GM18508 (cell line): ENCODE measurements around the gene MAK.
"Not testable (repeated sequence)": the region's sequence is repeated elsewhere in the genome, so short reads cannot be mapped to it uniquely, and the experiment has no call there.

ENCODE experiments used
- ATAC-seq: cut with Tn5 transposase; IDR thresholded peaks from one replicate; pipeline ENCODE4 v1.9.1; 2021; ENCODE audit warnings: moderate number of reproducible peaks; ENCODE audit not compliant: insufficient read depth, unreplicated experiment

Gene MAK

DNA sequence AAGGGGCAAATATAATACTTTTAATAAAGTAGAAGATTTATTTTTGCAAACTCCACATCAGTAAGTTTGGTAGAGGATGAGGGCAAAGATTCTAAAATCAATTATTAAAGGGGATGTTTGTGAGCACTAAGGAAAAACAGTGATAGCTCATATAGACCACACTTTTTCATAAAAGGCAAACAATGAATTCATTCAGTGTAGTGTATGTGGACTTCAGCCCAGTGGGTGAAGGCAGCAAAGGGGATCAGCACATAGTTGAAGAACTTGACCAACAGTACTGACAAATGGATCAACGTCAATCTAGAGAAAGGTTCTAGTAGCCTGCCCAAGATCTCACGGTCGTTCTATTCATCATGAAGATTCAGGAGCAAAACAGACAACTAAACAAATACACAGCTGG lies 45.3 kb downstream of the MAK start:
- ATAC-seq: no peak

DNA sequence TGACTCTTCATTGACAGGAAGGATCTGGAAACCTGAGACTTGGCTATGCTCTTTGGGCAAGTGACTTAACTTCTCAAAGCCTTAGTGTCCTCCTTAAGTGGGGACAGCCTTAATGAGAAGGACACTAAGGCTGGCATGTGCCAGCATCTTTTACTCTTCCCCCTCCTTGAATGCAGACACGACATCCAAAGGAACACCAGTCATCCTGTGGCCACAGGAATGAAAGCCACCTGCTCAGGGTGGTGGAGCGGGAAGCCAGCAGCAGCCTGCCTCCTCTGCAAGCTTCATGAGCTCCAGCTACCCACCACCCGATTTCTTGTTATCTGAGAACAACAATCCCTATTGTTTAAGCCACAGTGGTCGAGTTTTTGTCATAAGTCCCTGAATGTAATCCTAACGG lies 46.2 kb downstream of the MAK start:
- ATAC-seq: no peak

DNA sequence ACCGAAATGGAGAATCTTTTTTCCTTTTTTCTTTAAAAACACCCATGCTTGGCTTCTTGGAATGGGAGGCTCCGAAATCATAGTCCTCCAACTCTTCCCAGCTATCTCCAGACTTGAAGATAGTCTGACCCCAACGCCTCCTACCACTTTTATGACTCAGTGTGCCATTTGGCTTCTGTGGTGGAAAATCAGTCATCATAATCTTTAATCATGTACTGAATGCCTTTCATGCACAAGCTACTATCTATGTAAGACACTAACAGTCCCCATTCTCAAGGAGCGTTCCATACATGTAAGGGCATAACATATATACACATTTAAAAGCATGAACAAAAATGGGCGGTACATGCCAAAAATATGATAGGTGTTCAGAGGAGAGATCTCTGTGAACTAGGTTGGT lies 46.7 kb downstream of the MAK start:
- no peak for ATAC-seq

DNA sequence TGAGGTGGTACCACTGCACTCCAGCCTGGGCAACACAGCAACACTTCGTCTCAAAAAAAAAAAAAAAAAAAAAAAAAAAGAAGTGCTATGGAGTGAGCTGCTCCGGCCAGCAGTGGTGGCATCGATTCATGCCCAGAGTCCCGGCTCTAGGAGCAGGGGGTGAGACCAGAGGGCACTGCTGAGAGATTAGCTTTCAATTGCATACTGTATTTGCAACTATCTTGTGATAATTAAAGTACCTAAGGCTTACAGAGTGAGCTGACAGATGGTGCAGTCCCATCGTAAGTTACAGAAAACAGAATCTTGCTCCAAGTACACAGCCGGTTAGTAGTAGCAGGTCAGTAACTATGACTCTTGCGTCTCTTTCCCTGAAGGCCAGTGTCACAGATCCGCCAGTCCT lies 59.3 kb downstream of the MAK start:
- ATAC-seq: no peak

DNA sequence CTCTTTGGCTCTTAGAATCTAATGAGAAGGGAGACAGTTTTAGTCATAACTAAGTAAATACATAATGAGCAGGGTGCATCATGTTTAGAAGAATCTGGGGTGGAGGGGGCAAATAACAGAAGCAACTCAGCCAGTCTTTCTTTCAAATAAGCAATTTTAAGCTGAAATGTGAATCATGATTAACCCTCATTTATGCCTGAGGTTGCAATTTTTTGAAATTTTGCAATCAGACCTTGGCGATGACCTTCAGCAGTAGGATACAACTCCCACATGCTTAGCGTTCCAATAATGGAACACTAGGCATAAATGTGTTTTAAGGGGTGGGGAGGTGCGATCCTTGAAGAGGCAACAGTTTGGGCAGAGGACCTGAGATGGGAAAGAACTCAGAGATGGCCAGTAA lies 60.1 kb downstream of the MAK start:
- no peak for ATAC-seq

DNA sequence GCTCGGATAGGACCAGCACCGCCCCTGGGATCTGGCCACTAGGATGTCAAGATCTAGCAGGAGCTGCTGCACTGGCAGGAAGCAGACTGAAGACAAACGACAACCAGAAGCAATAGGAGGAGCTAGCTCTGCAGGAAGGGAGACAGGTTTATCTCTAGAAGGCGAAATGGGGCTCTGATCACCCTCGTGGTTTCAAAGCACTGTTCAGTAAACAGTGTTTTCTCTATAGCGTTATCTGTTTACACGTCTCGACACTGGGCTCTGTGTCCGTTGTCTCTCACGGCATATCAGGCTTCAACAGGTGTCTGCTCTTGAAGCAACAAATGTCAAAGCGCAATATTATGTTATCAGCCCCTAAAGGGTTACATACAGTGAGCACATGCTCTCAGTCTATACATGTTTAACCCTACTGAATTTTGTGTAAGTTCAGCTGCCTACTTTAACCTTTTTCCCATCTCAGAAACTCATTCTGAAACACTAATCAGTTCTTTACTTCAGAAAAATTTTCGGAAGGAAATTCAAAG lies 66.9 kb downstream of the MAK start:
- ATAC-seq: no peak

DNA sequence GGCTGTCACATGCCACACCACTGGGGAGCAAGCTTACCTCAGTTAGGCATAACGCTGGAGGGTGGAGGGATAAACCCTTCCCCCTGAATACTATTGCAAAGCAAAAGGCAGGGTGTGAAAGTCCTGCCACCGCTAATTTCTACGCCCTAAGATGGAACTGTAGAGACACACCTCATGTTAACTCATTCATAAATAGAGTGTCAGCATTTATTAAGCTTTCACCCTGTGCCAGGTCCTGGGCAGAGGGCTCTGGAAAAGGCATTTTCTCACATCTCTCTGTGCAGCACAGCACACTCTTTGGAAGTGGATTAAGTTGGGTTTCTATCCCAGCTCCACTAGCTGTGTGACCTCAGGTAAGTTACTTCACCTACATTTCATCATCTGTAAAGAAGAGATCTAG lies 68.9 kb downstream of the MAK start:
- ATAC-seq: no peak

DNA sequence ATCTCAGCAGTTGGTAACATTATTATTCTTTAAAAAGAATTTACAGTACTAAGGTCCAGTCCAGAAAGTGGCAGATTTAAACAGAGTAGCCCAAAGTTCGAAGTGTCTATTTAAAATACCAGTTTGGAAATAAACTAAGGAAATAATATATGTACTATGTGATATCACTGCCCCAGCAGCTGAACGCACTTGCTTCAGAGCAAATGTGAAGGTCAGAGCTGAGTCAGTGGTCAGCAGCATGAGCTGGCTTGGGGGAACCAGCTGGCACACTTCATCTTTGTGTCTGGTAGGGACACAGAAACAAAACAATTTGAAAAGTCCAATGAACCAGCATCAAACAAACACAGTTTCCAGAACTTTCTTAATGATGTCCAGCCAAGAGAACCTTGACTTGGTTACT lies 75.3 kb downstream of the MAK start:
- no peak for ATAC-seq

DNA sequence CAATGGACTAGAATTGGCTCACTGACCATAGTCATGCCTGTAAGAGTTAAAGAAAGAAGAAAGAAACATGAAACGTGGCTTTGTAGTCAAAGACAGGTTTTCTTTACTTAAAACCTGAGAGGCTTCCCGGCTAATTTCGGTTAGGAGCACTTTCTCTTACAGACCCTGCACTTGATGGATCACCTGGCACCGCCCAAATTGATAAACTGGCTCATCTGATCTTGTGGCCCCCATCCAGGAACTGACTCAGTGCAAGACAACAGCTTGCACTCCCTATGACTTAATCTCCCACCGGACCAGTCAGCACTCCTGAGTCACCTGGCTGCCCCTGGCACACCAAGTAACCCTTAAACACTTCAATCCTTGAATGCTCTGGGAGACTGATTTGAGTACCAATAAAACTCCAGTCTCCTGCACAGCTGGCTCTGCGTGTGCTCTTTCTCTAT lies 78.4 kb downstream of the MAK start:
- ATAC-seq: no peak

DNA sequence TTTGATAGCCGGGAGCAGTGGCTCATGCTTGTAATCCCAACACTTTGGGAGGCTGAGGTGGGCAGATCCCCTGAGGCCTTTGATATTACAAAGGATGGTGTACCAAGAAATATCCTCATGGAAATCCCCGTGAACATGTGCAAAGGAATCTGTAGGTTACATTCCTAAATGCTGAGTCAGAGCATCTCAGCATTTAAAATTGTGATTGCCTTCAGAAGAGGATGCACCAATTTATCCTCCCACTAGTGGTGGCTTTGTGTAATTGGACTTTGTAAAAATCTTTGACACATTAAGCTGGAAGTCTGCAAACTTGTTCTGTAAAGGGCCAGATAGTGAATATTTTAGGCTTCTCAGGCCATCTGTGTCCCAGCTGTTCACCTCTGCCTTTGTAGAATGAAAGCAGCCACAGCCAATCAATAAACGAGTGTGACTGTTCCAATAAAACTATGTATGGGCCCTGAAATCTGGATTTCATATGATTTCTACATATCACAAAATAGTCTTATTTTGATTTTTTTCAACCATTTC lies 79.0 kb downstream of the MAK start:
- no peak for ATAC-seq

DNA sequence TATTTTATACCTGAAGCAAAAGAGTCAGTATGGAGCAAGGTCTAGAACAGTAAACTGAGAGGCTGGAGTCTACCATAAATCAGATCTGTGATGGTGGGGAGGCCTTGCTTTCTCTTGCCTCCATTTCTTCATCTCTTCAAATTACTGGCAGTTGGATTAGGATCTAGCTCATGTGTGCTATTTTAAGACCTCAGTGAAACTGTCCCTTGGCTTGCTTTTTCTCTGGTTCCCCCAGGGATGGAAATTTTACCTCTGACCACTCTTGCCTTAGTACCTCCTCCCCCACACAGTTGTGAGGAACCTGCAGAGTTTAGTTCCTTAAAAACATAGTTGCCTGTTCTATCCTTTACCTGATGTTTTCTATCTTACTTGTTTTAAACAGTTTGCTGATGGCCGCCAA lies 82.3 kb downstream of the MAK start:
- no peak for ATAC-seq

DNA sequence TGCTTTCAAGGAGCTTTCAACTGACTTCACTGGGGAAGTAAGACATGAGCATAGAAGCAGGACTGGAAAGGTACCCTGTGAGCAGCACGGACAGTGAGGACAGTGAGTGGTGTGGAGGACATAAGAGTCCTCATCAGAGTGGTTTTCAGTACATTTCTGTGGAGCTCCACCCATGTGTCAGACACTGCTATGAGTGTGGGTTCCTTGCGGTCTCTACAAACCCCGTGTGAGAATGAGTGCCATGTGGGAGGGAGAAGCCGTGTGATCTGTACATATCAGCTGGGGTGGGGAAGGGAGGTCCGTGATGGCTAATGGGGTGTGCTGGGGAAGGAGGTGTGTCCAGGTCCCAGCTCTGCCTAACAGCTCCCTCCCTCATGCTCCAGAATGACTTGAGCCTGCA lies 86.6 kb downstream of the MAK start:
- not testable (repeated sequence) for ATAC-seq

DNA sequence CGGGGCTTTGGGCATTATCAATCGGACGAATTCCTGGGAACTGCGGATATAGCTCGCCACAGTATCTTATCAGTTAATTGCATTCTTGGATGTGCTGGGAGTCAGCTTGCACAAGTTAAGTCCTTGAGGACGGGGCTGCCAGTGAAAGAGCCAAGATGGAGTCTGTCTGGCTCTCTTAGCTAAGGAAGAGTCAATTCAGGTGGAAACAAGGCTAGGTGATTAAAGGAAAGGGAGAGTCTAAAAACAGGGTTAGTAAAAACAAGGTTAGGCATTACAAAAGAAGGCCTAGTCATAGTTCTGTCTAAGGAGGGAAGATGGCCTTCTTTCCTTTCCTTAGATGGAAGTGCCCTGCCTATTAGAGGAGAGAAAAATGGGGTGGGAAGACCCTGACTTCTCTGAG lies 87.8 kb downstream of the MAK start:
- not testable (repeated sequence) for ATAC-seq

DNA sequence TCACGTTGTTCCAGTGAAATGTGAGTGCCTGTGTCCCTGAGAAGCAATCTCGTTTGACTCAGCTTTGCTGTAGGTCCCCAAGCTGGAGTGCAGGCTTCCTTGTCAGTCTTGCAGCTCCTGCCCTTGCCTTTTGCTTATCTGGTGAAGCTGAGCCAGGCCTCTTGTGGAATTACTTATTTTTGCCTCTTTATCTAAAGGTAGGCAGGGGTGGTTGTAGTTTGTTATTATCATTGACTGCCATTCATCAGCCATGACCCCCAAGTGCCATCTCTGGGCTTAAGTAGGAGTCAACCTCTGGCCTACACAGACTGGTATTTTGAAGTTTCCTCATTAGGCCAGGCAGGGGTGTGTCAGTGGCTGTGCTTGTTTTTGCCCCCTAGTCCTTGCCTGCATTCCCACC lies 88.6 kb downstream of the MAK start:
- no peak for ATAC-seq

DNA sequence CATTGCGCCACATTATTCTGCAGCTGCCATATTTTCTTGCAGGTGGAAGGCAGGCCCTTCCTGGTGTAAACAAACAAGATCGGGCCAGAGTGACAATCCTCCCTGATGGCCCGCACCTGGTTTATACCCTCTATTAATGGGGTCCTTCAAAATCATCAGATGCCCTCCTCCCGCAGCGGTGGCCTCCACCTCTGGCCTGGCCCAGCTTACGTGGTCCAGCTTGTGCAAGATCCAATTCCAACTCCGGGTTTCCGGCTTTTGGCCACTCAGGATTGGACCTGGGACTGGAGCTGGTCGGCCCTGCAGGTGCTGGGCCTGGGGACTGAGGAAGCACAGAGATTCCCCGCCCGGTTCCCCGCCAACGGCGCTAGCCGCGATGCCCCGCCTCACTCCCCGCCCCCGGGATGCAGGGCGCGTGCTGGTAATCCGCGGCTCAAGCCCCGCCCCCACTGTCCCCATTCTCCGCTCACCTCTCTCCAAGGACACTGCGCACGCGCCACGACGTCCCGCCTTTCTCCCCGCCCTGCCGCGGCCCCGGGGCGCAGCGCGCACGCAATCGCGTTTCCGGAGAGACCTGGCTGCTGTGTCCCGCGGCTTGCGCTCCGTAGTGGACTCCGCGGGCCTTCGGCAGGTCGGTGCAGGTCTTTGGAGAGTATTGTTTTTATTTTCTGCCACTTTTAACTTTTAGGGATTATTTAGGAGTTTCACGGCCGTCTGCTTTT lies 90.9 kb downstream of the MAK start, which contains the start of gene TMEM14B:
Gene TMEM14B (plus strand): TSS at position 555 of the 722 bp plus-strand sequence. CDS start 1,441 bp downstream, outside the sequence.
- peak; percentile 83 for ATAC-seq

DNA sequence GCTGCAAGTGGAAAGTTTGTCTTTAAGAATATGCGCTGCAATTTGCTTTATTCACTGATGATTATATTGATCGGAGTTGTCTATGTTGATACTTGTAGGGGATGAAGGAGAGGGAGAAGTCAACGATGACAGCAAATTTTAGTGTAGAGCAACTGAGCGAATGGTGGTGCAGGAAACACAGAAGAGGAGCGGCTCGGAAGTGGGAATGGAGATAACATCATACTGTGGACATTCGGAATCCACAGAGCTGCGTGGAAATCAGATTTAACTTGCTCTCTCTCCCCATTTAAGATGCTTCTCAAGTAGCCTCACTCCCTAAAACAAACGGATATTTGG lies 91.5 kb downstream of the MAK start:
- no peak for ATAC-seq

DNA sequence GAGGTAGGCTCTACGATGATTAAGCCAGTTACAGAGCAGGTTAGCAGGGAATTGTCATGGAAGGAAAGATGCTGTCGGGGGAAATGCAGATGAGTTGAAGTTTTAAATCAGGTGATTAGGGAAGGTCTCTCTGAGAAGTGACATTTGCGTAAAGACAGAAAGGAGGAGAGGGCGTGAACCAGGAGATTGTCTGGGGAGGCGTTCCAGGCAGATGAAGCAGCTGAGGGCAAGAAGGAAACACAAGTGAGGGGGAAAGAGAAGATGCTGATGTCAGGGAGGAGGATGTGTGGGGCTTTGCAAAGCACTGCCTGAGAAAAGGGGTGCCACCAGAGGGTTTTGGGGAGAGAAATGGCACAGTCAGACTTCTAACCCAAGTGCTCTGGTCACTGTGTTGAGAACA lies 93.2 kb downstream of the MAK start:
- no peak for ATAC-seq

DNA sequence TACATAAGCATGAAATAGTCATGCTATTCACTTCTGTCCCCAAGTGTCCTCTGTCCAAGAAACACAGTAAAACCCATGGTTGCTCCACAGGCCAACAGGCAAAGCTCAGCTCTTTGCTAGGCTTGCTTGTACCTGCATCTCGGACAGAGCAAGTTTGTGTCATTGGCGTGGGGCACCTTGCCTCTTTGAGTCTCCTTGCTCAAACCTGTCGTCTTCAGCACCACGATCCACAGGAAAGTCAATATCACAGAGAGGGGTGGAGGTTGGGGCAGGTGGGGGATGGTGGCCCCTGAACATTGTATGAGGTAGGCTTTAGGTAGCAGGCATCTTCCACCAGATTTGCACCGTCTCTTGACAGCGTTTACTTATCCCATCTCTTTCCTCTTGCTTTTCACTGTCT lies 94.8 kb downstream of the MAK start:
- no peak for ATAC-seq

DNA sequence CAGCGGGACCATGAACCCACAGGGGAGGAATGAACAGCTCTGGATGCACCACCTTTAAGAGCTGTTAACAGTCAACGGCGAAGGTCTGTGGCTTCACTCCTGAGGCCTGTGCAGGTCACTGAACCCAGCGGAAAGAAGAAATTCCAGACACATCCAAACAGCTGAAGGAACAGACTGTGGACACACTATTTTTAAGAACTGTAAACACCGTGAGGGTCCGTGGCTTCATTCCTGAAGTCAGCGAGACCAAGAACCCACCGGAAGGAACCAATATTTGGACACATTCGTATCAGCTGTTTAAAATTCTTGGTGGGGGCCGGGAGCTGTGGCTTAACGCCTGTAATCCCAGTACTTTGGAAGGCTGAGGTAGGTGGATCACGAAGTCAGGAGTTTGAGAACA lies 96.1 kb downstream of the MAK start:
- ATAC-seq: no peak

DNA sequence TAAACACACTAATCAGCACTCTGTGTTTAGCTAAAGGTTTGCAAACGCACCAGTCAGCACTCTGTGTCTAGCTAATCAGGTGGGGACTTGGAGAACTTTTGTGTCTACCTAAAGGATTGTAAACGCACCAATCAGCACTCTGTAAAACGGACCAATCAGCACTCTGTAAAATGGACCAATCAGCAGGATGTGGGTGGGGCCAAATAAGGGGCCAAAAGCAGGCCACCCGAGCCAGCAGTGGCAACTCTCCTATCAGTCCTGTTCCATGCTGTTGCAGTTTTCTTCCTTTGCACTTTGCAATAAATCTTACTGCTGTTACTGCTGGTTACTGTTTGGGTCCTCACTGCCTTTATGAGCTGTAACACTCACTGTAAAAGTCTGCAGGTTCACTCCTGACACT lies 96.7 kb downstream of the MAK start:
- ATAC-seq: not testable (repeated sequence)

DNA sequence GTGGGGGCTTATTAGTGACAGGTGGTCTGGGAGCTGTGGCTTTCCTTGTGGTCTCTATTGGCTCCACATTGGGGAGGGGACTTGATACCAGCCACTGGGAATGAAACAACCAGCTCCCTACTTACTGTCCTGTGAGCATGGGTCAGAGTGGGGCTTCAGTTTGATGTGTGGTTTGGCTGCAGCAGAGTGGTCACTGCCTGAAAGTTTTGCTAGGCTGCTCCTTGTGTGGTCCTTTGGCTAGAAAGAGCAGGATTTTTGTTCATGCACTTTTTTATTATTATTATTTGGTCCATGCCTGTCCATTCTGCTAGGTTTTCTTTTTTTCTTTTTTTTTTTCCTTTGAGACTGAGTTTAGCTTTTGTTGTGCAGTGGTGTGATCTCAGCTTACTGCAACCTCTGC lies 98.3 kb downstream of the MAK start:
- no peak for ATAC-seq

DNA sequence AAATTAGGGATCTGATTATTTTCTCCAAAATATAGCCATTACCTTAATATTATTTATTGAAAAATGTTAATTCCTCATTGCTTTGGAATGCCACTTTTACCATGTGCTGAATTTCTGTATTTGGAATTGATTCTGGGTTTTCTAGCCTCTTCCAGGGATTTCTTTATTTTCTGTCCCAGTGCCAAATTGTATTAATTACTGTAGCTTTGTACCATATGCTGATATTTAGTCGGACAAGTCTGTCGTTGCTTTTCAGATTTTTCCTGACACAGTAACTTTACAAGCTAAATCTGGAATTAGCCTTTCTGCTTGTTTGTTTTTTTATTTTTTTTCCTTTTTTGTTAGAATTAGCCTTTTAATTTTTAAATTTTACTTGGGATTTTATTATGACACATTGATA lies 101.6 kb downstream of the MAK start:
- no peak for ATAC-seq
